Upper lobe of right lung (tissue), 1 donor: ENCODE data around the gene TAAR8. TPM values are rescaled to one million over a fixed set of nuclear protein-coding genes. Genes with fewer than 3 reads are reported as not detected.

Source experiments
- ATAC-seq: fragments of 200-7000 bp; cut with Tn5 transposase; one replicate; pipeline ENCODE4 v1.9.1; 2020; ENCODE audit warnings: mild to moderate bottlenecking, moderate library complexity
- DNase-seq: peaks from one replicate; pipeline ENCODE4 v3.0.0-alpha.2; 2020
- H3K27ac ChIP-seq: fragments of 200-600 bp; one replicate; pipeline ENCODE4 v1.8.0; 2022
- H3K27me3 ChIP-seq: fragments of 200-600 bp; one replicate; pipeline ENCODE4 v1.8.0; 2022; ENCODE audit warnings: mild to moderate bottlenecking
- H3K36me3 ChIP-seq: fragments of 200-600 bp; one replicate; pipeline ENCODE4 v1.8.0; 2022
- H3K4me1 ChIP-seq: fragments of 200-600 bp; one replicate; pipeline ENCODE4 v1.8.0; 2022
- H3K4me3 ChIP-seq: fragments of 200-600 bp; one replicate; pipeline ENCODE4 v1.8.0; 2022; ENCODE audit warnings: mild to moderate bottlenecking
- H3K9me3 ChIP-seq: fragments of 200-600 bp; one replicate; pipeline ENCODE4 v1.8.0; 2022
- intact Hi-C: fragments of 100-400 bp; cut with DNase I; formaldehyde crosslinking; loops from one replicate; pipeline ENCODE4 v1.11.0; 2022
- long read RNA-seq: library from polyadenylated mRNA; unstranded; transcript quantifications from one replicate; pipeline ENCODE4 v2.0.0, GENCODE V29; 2021
- total RNA-seq: library from RNA; stranded (reverse); fragmentation: NEBNext Ultra II Directional; extraction: Animal tissue kit (Norgen Biotek cat#: 25700); gene quantifications from one replicate; pipeline ENCODE4 v1.2.1, GENCODE V29; 2021
- TF ChIP-seq, protein P1 (sequence below): fragments of 200-600 bp; IDR thresholded peaks from one replicate; pipeline ENCODE4 v1.8.0; 2022; ENCODE audit warnings: antibody characterized with exemption
- donor health status: DM: no; HTN: yes; CAD: no; lungs with severe emphysema.

The TAAR8 gene, protein sequence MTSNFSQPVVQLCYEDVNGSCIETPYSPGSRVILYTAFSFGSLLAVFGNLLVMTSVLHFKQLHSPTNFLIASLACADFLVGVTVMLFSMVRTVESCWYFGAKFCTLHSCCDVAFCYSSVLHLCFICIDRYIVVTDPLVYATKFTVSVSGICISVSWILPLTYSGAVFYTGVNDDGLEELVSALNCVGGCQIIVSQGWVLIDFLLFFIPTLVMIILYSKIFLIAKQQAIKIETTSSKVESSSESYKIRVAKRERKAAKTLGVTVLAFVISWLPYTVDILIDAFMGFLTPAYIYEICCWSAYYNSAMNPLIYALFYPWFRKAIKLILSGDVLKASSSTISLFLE
- not detected for total RNA-seq
- long read RNA-seq, result 0 reads

DNA sequence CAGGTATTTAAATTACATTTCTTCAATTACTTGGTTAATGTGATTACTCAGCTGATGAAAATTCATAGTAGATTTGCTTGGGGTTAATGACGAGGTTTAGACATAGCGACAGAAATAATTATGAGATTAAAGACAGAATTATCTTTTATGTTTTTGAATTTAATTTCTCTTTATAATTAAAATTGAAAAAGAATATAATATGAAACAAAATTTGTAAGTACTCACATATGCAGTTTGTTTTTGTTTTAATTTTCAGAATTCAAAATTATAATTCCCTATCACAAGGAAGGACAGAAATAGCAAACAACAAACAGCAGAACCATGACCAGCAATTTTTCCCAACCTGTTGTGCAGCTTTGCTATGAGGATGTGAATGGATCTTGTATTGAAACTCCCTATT lies at the start of gene TAAR8:
Gene TAAR8, plus strand, starts transcription at position 301 of the 400 bp plus-strand sequence. Its CDS starts 21 bp downstream, at position 322.
- no peak within 1 kb of the TSS for H3K27ac ChIP-seq
- no peaks in the 10 kb centered on the region for H3K36me3 ChIP-seq
- no peak for DNase-seq
- H3K4me3 ChIP-seq, result no peak within 1 kb of the TSS
- peaks cover 8% of the 10 kb centered on the region for H3K27me3 ChIP-seq
- intact Hi-C loops, result no loop called here
- TF ChIP-seq, protein P1, sequence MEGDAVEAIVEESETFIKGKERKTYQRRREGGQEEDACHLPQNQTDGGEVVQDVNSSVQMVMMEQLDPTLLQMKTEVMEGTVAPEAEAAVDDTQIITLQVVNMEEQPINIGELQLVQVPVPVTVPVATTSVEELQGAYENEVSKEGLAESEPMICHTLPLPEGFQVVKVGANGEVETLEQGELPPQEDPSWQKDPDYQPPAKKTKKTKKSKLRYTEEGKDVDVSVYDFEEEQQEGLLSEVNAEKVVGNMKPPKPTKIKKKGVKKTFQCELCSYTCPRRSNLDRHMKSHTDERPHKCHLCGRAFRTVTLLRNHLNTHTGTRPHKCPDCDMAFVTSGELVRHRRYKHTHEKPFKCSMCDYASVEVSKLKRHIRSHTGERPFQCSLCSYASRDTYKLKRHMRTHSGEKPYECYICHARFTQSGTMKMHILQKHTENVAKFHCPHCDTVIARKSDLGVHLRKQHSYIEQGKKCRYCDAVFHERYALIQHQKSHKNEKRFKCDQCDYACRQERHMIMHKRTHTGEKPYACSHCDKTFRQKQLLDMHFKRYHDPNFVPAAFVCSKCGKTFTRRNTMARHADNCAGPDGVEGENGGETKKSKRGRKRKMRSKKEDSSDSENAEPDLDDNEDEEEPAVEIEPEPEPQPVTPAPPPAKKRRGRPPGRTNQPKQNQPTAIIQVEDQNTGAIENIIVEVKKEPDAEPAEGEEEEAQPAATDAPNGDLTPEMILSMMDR, result no peak
- ATAC-seq, result no peak
- H3K9me3 ChIP-seq, result no peaks in the 10 kb centered on the region
- H3K4me1 ChIP-seq, result no peaks in the 10 kb centered on the region

DNA sequence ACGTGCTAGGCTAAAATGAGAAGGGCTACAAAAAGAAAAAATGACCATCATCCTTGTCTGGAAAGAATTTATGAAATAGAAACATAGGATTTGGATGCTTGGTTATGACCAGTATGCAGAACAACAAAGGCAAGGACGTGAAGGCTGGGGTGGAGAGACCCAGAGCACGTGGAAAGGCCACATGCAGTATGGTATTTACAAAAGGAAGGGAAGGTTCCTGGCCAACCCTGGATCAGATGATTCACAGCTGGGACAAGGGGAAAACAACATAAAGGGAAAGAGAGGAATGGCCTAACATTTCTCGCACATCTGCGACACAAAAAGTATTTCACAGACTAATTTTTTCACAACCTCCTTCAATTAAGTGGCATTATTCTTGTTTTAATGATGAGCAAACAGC lies 47.7 kb upstream of the TAAR8 start:
- Histone ChIP-seq H3K9me3 (no peaks in the 10 kb centered on the region), H3K27me3 (no peaks in the 10 kb centered on the region), H3K27ac (no peak overlapping the region), H3K36me3 (peaks cover 40% of the 10 kb centered on the region), H3K4me3 (no peak overlapping the region), H3K4me1 (peaks cover 33% of the 10 kb centered on the region)
- TF ChIP-seq, protein P1, result no peak
- ATAC-seq, result no peak
- intact Hi-C loops, result no loop called here
- DNase-seq, result no peak

DNA sequence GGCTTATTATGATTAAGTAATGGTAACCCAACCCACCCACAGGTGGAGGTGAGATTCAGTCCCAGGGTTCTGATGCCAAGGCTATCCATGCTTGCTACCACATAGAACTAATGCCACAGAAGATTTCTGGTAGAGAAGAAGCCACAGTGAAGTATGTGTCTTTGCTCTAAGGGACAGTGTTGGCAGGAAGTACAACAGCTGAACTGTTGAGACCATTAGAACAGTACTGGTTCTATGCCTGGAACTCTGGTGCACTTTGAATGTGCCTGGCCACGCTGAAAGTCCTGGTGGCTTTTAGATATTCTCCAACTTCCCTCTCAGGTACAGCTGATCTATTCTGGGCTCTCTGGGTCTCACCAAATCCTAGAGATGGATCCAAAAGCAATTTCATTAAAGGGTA lies 47.3 kb upstream of the TAAR8 start:
- Histone ChIP-seq H3K4me3 (no peak overlapping the region), H3K4me1 (peaks cover 30% of the 10 kb centered on the region), H3K27me3 (no peaks in the 10 kb centered on the region), H3K27ac (no peak overlapping the region), H3K36me3 (peaks cover 40% of the 10 kb centered on the region), H3K9me3 (no peaks in the 10 kb centered on the region)
- ATAC-seq (no peak), DNase-seq (no peak)
- intact Hi-C loops, result no loop called here
- TF ChIP-seq, protein P1, result no peak

DNA sequence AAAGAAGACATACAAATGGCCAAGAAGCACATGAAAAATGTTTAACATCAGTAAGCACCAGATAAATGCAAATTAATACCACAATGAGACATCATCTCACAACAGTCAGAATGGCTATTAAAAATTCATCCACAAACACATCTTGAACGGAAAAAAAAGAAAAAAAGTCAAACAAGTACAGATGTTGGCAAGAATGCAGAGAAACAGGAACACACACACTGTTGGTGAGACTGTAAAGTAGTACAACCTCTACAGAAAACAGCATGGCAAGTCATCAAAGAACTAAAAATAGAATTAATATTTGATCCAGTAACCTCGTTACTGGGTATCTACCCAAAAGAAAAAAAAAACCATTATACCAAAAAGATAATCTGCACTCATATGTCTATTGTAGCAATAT lies 46.0 kb upstream of the TAAR8 start:
- Histone ChIP-seq H3K4me1 (peaks cover 36% of the 10 kb centered on the region), H3K4me3 (no peak overlapping the region), H3K9me3 (no peaks in the 10 kb centered on the region), H3K27me3 (no peaks in the 10 kb centered on the region), H3K27ac (no peak overlapping the region), H3K36me3 (peaks cover 29% of the 10 kb centered on the region)
- intact Hi-C loops, result no loop called here
- DNase-seq, result no peak
- no peak for ATAC-seq
- TF ChIP-seq, protein P1, result no peak

DNA sequence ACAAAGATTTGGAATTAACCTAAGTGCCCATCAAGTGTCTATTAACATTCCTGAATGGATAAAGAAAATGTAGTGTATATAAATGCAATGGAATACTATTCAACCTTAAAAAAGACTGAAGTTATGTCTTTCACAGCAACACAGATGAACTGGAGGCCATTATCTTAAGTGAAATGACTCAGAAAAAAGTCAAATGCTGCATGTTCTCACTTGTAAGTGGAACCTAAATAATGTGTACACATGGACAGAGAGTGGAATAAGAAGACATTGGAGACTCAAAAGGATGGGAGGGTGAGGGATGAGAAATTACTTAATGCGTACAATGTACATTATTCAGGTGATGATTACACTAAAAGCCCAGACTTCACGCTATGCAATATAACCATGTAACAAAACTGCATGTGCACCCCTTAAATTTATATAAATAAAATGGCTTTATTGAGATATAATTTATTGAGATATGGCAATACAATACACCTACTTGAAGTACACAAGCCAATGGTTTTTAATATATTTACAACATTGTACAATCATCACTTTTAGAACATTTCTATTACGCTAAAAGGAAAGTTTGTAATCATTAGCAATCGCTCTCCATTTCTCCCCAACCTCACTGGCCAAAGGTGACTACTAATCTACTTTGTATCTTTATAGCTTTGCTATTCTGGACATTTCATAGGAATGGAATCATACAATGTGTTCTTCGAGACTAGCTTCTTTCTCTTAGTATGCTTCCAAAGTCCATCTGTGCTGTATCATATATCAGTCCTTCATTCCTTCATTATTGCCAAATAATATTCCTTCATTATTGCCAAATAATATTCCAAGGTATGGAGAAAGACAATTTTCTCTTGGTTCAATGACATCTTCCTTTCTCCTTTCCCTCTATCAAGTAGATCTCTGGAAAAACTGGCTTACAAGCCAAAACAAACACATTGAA lies 45.3 kb upstream of the TAAR8 start:
- no peaks in the 10 kb centered on the region for H3K9me3 ChIP-seq
- intact Hi-C loops, result no loop called here
- no peaks in the 10 kb centered on the region for H3K27me3 ChIP-seq
- ATAC-seq (no peak), DNase-seq (no peak)
- TF ChIP-seq, protein P1, result no peak
- peaks cover 38% of the 10 kb centered on the region for H3K4me1 ChIP-seq
- H3K4me3 ChIP-seq, result no peak overlapping the region
- H3K36me3 ChIP-seq, result peaks cover 22% of the 10 kb centered on the region
- no peak overlapping the region for H3K27ac ChIP-seq
